Endothelial cell of umbilical vein (primary cell): ENCODE data around the gene AXDND1.

Source experiments
- CTCF ChIP-seq, 2 donors: IDR thresholded peaks; 1 replicate in 1 of 2; 2 replicates in 1 of 2; pipeline ENCODE4 v1.5.1; 2011; ENCODE audit warnings: low read length in 2 of 2, mild to moderate bottlenecking in 2 of 2, moderate library complexity in 2 of 2, control low read depth in 1 of 2, inconsistent platforms in 1 of 2, low read depth in 1 of 2; ENCODE audit not compliant: insufficient read depth in 1 of 2; ENCODE audit errors: extremely low read depth in 1 of 2
- EZH2 ChIP-seq: IDR thresholded peaks from 2 replicates; pipeline ENCODE4 v1.6.1; 2012; ENCODE audit warnings: borderline replicate concordance, low read depth, mild to moderate bottlenecking, moderate library complexity, low read length, inconsistent platforms; ENCODE audit not compliant: severe bottlenecking
- FOS ChIP-seq: IDR thresholded peaks from 2 replicates; pipeline ENCODE4 v1.6.1; 2011; ENCODE audit warnings: mild to moderate bottlenecking, low read length, moderate library complexity, borderline replicate concordance; ENCODE audit not compliant: insufficient read depth
- JUN ChIP-seq: IDR thresholded peaks from 2 replicates; pipeline ENCODE4 v1.6.1; 2011; ENCODE audit warnings: borderline replicate concordance, low read depth; ENCODE audit not compliant: insufficient read length, insufficient read depth
- MAX ChIP-seq: IDR thresholded peaks from 2 replicates; pipeline ENCODE4 v1.6.1; 2011; ENCODE audit not compliant: insufficient read depth, insufficient read length
- MYC ChIP-seq: IDR thresholded peaks from one replicate; pipeline ENCODE4 v1.6.1; 2011; ENCODE audit warnings: mild to moderate bottlenecking, low read depth, low read length
- POLR2A ChIP-seq: IDR thresholded peaks from 2 replicates; pipeline ENCODE4 v1.6.1; 2012; ENCODE audit warnings: low read depth, mild to moderate bottlenecking, control low read depth, low read length
- POLR2AphosphoS5 ChIP-seq: IDR thresholded peaks from 2 replicates; pipeline ENCODE4 v1.6.1; 2012; ENCODE audit warnings: low read depth, mild to moderate bottlenecking, control low read depth, low read length, moderate library complexity; ENCODE audit not compliant: insufficient read depth

- TF ChIP-seq POLR2AphosphoS5 (no peak), CTCF (IDR thresholded peaks at IDR 0.05; ENCODE audit: extremely low read depth in 1 of 2, insufficient read depth in 1 of 2, low read depth in 1 of 2, low read length in 2 of 2) (no peak), POLR2A (no peak), MAX (no peak), EZH2 (no peak), FOS (no peak), JUN (no peak), MYC (no peak)
Measured at GRCh38 chr1:179372160-179372559, 6.4 kb downstream of the AXDND1 start.
